ENCODE data around the gene AGAP1. TPM values are rescaled to one million over a fixed set of nuclear protein-coding genes. Genes with fewer than 3 reads are reported as not detected.

Gene AGAP1
- total and polyA plus RNA-seq, 4 donors, result 2.0 to 8.5 (median 5.4) TPM

DNA sequence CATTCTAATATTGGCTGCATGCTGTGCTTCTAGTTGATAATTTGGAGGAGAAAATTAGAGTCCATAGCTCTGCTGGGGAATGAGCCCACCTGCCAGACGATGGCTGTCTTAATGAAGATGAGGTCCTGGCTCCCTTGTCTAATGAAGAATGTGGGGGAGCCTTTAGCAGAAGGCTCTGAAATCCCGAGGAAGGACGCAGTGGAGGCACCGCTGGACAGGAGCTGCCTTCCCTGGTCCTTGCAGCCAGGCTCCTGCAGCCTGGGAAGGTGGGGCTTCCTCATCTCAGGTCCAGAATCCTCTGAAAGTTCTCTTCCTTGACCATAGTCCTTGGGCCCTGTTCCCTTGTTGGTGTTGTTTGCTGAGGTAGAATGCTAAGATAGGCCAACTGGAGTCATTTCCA lies 208.3 kb downstream of the AGAP1 start:
- H3K4me3 ChIP-seq (ENCODE audit: low read depth in 1 of 3, low read length in 3 of 3), result no peak overlapping the region
- TF ChIP-seq RXRA (IDR thresholded peaks at IDR 0.05), result no peak
- TF ChIP-seq RAD21 (IDR thresholded peaks at IDR 0.05), result no peak
- TF ChIP-seq JUND (IDR thresholded peaks at IDR 0.05), result no peak
- TF ChIP-seq HNF4G (IDR thresholded peaks at IDR 0.05), result no peak
- no peak for TF ChIP-seq GABPA (IDR thresholded peaks at IDR 0.05 in 1 of 2, conservative IDR thresholded peaks at IDR 0.05 in 1 of 2)
- TF ChIP-seq MAX (IDR thresholded peaks at IDR 0.05), result no peak
- no peak for TF ChIP-seq ATF3 (IDR thresholded peaks at IDR 0.05)
- no peak for TF ChIP-seq HNF4A (conservative IDR thresholded peaks at IDR 0.05)
- no peak for TF ChIP-seq TAF1 (conservative IDR thresholded peaks at IDR 0.05)
- no peak for TF ChIP-seq ZBTB33 (IDR thresholded peaks at IDR 0.05)
- TF ChIP-seq EGR1 (IDR thresholded peaks at IDR 0.05; ENCODE audit: low read depth in 2 of 2), result no peak
- no peak for TF ChIP-seq CTCF (IDR thresholded peaks at IDR 0.05; ENCODE audit: low read depth, low read length, missing input control)
- TF ChIP-seq FOXA2 (IDR thresholded peaks at IDR 0.05), result no peak
- no peak overlapping the region for H3K27ac ChIP-seq (ENCODE audit: low read depth in 1 of 2, low read length in 2 of 2)
- H3K9me3 ChIP-seq (ENCODE audit: control insufficient read depth in 4 of 4, low read length in 3 of 4), result no peaks in the 10 kb centered on the region
- no peaks in the 10 kb centered on the region for H3K36me3 ChIP-seq (ENCODE audit: control insufficient read depth in 4 of 4, insufficient read depth in 3 of 4, low read depth in 1 of 4, low read length in 3 of 4)
- no peak overlapping the region for H3K9ac ChIP-seq (ENCODE audit: low read depth in 1 of 2, low read length in 2 of 2)
- 97% methylated on average over 4 of the region's 4 CpGs for WGBS
- peaks cover 0 to 3% (median 0%) of the 10 kb centered on the region in 4 donors for H3K4me1 ChIP-seq (ENCODE audit: control insufficient read depth in 4 of 4, insufficient read depth in 4 of 4, low read length in 3 of 4)
- DNase-seq (ENCODE audit: low spot score), result no peak
- no peaks in the 10 kb centered on the region for H3K27me3 ChIP-seq (ENCODE audit: control insufficient read depth in 4 of 4, insufficient read depth in 4 of 4, low read length in 3 of 4)

DNA sequence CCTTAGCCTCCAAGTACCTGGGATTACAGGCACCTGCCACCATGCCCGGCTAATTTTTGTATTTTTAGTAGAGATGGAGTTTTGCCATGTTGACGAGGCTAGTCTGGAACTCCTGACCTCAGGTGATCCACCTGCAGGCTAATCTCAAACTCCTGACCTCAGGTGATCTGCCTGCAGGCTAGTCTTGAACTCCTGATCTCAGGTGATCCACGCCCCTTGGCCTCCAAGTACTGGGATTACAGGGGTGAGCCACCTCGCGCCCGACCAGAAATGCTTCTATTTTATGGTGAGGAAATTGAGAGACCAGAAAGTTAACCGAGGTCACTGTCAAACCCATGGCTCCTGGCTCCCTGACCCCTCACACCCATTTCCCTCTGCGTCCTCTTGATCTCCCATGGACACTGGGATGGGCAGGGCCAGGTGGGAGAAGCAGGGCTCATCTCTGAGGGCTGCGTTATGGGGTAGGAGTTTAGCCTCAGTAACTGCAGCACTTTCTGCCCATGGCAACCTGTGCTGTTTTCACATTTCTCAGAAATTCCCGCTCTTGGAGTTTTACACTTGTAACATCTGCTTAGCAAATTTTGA lies 210.0 kb downstream of the AGAP1 start:
- H3K27me3 ChIP-seq (ENCODE audit: control insufficient read depth in 4 of 4, insufficient read depth in 4 of 4, low read length in 3 of 4), result no peaks in the 10 kb centered on the region
- H3K36me3 ChIP-seq (ENCODE audit: control insufficient read depth in 4 of 4, insufficient read depth in 3 of 4, low read depth in 1 of 4, low read length in 3 of 4), result no peaks in the 10 kb centered on the region
- H3K9me3 ChIP-seq (ENCODE audit: control insufficient read depth in 4 of 4, low read length in 3 of 4), result no peaks in the 10 kb centered on the region
- H3K27ac ChIP-seq (ENCODE audit: low read depth in 1 of 2, low read length in 2 of 2), result no peak overlapping the region
- WGBS, result 92% methylated on average over 10 of the region's 10 CpGs
- H3K4me1 ChIP-seq (ENCODE audit: control insufficient read depth in 4 of 4, insufficient read depth in 4 of 4, low read length in 3 of 4), result peaks cover 0 to 3% (median 0%) of the 10 kb centered on the region in 4 donors
- no peak overlapping the region for H3K4me3 ChIP-seq (ENCODE audit: low read depth in 1 of 3, low read length in 3 of 3)
- H3K9ac ChIP-seq (ENCODE audit: low read depth in 1 of 2, low read length in 2 of 2), result no peak overlapping the region
- DNase-seq (ENCODE audit: low spot score), result no peak
- TF ChIP-seq FOXA1 (IDR thresholded peaks at IDR 0.05) (no peak), CTCF (IDR thresholded peaks at IDR 0.05; ENCODE audit: low read depth, low read length, missing input control) (no peak), ATF3 (IDR thresholded peaks at IDR 0.05) (no peak), HNF4A (conservative IDR thresholded peaks at IDR 0.05) (no peak), REST (IDR thresholded peaks at IDR 0.05) (no peak), NR2F2 (IDR thresholded peaks at IDR 0.05) (no peak), GABPA (IDR thresholded peaks at IDR 0.05 in 1 of 2, conservative IDR thresholded peaks at IDR 0.05 in 1 of 2) (no peak), JUND (IDR thresholded peaks at IDR 0.05) (no peak), HNF4G (IDR thresholded peaks at IDR 0.05) (no peak), FOXA2 (IDR thresholded peaks at IDR 0.05) (no peak), RAD21 (IDR thresholded peaks at IDR 0.05) (no peak), MAX (IDR thresholded peaks at IDR 0.05) (no peak)

Data from liver (tissue), 9 donors.